ENCODE results near the gene HAO2. TPM values are rescaled to one million over a fixed set of nuclear protein-coding genes. Genes with fewer than 3 reads are reported as not detected.
"Not testable (repeated sequence)": the region's sequence is repeated elsewhere in the genome, so short reads cannot be mapped to it uniquely, and the experiment has no call there.

HAO2 gene
- total RNA-seq, 1 donor from 2014 or later, result not detected

GRCh38 chr1:119333163-119333896 is 35.3 kb upstream of the HAO2 start:
- no peak overlapping the region for H3K4me3 Mint-ChIP-seq
- H3K4me1 Mint-ChIP-seq, result no peaks in the 10 kb centered on the region
- DNase-seq, result no peak
- peaks cover 3% of the 10 kb centered on the region for H3K27me3 Mint-ChIP-seq
- no peak overlapping the region for H3K27ac Mint-ChIP-seq
- intact Hi-C loops (cut with micrococcal nuclease), result no loop called here
- no peaks in the 10 kb centered on the region for H3K36me3 Mint-ChIP-seq (ENCODE audit: low read depth)
- H3K9me3 Mint-ChIP-seq, result no peaks in the 10 kb centered on the region

- H3K4me3 Mint-ChIP-seq; DNase-seq; H3K36me3 Mint-ChIP-seq (ENCODE audit: low read depth); H3K27ac Mint-ChIP-seq; H3K4me1 Mint-ChIP-seq; H3K9me3 Mint-ChIP-seq; intact Hi-C loops (cut with micrococcal nuclease); H3K27me3 Mint-ChIP-seq: not testable (repeated sequence)
Observed at GRCh38 chr1:119333897-119334250, 34.7 kb upstream of the HAO2 start.

- Mint-ChIP-seq H3K4me3 (no peak overlapping the region), H3K27ac (no peak overlapping the region), H3K27me3 (peaks cover 5% of the 10 kb centered on the region), H3K9me3 (no peaks in the 10 kb centered on the region), H3K4me1 (no peaks in the 10 kb centered on the region), H3K36me3 (ENCODE audit: low read depth) (no peaks in the 10 kb centered on the region)
- intact Hi-C loops (cut with micrococcal nuclease), result no loop called here
- no peak for DNase-seq
Observed at GRCh38 chr1:119336848-119337247, 31.7 kb upstream of the HAO2 start.

- Mint-ChIP-seq H3K27ac (no peak overlapping the region), H3K4me3 (no peak overlapping the region), H3K27me3 (peaks cover 10% of the 10 kb centered on the region), H3K36me3 (ENCODE audit: low read depth) (no peaks in the 10 kb centered on the region), H3K9me3 (no peaks in the 10 kb centered on the region), H3K4me1 (no peaks in the 10 kb centered on the region)
- DNase-seq, result no peak
- intact Hi-C loops (cut with micrococcal nuclease), result no loop called here
Observed at GRCh38 chr1:119338004-119338403, 30.6 kb upstream of the HAO2 start.

GRCh38 chr1:119338757-119339156 is 29.8 kb upstream of the HAO2 start:
- intact Hi-C loops (cut with micrococcal nuclease), result no loop called here
- Mint-ChIP-seq H3K9me3 (no peaks in the 10 kb centered on the region), H3K4me3 (no peak overlapping the region), H3K27me3 (peaks cover 10% of the 10 kb centered on the region), H3K27ac (no peak overlapping the region), H3K4me1 (no peaks in the 10 kb centered on the region), H3K36me3 (ENCODE audit: low read depth) (no peaks in the 10 kb centered on the region)
- no peak for DNase-seq

GRCh38 chr1:119340861-119341261 is 27.7 kb upstream of the HAO2 start:
- Mint-ChIP-seq H3K4me3 (no peak overlapping the region), H3K27me3 (peaks cover 14% of the 10 kb centered on the region), H3K27ac (no peak overlapping the region), H3K4me1 (no peaks in the 10 kb centered on the region), H3K9me3 (no peaks in the 10 kb centered on the region), H3K36me3 (ENCODE audit: low read depth) (no peaks in the 10 kb centered on the region)
- intact Hi-C loops (cut with micrococcal nuclease), result no loop called here
- DNase-seq, result no peak

- Mint-ChIP-seq H3K4me3 (no peak overlapping the region), H3K36me3 (ENCODE audit: low read depth) (no peaks in the 10 kb centered on the region), H3K4me1 (no peaks in the 10 kb centered on the region), H3K9me3 (no peaks in the 10 kb centered on the region), H3K27ac (no peak overlapping the region), H3K27me3 (peaks cover 14% of the 10 kb centered on the region)
- no peak for DNase-seq
- intact Hi-C loops (cut with micrococcal nuclease), result no loop called here
Observed at GRCh38 chr1:119341372-119341947, 27.1 kb upstream of the HAO2 start.

GRCh38 chr1:119345398-119345797 is 23.2 kb upstream of the HAO2 start:
- Mint-ChIP-seq H3K27me3 (peaks cover 19% of the 10 kb centered on the region), H3K27ac (no peak overlapping the region), H3K36me3 (ENCODE audit: low read depth) (no peaks in the 10 kb centered on the region), H3K4me3 (no peak overlapping the region), H3K4me1 (peaks cover 4% of the 10 kb centered on the region), H3K9me3 (no peaks in the 10 kb centered on the region)
- intact Hi-C loops (cut with micrococcal nuclease), result no loop called here
- DNase-seq, result no peak

- no peak overlapping the region for H3K4me3 Mint-ChIP-seq
- H3K27ac Mint-ChIP-seq, result no peak overlapping the region
- DNase-seq, result peak; percentile 59
- H3K4me1 Mint-ChIP-seq, result peaks cover 4% of the 10 kb centered on the region
- no peaks in the 10 kb centered on the region for H3K36me3 Mint-ChIP-seq (ENCODE audit: low read depth)
- no peaks in the 10 kb centered on the region for H3K9me3 Mint-ChIP-seq
- peaks cover 11% of the 10 kb centered on the region for H3K27me3 Mint-ChIP-seq
- intact Hi-C loops (cut with micrococcal nuclease), result no loop called here
Observed at GRCh38 chr1:119347858-119348257, 20.7 kb upstream of the HAO2 start.

- H3K4me3 Mint-ChIP-seq, result no peak overlapping the region
- DNase-seq, result no peak
- no peaks in the 10 kb centered on the region for H3K36me3 Mint-ChIP-seq (ENCODE audit: low read depth)
- intact Hi-C loops (cut with micrococcal nuclease), result no loop called here
- H3K27me3 Mint-ChIP-seq, result peaks cover 11% of the 10 kb centered on the region
- peaks cover 4% of the 10 kb centered on the region for H3K4me1 Mint-ChIP-seq
- no peaks in the 10 kb centered on the region for H3K9me3 Mint-ChIP-seq
- H3K27ac Mint-ChIP-seq, result no peak overlapping the region
Observed at GRCh38 chr1:119348941-119349340, 19.6 kb upstream of the HAO2 start.

GRCh38 chr1:119350866-119351265 is 17.7 kb upstream of the HAO2 start:
- peaks cover 12% of the 10 kb centered on the region for H3K4me1 Mint-ChIP-seq
- H3K4me3 Mint-ChIP-seq; H3K36me3 Mint-ChIP-seq (ENCODE audit: low read depth); H3K27me3 Mint-ChIP-seq; H3K9me3 Mint-ChIP-seq; DNase-seq; intact Hi-C loops (cut with micrococcal nuclease); H3K27ac Mint-ChIP-seq: not testable (repeated sequence)

- intact Hi-C loops (cut with micrococcal nuclease), result no loop called here
- Mint-ChIP-seq H3K36me3 (ENCODE audit: low read depth) (no peaks in the 10 kb centered on the region), H3K4me1 (peaks cover 12% of the 10 kb centered on the region), H3K9me3 (no peaks in the 10 kb centered on the region), H3K4me3 (no peak overlapping the region), H3K27me3 (peaks cover 10% of the 10 kb centered on the region), H3K27ac (no peak overlapping the region)
- no peak for DNase-seq
Observed at GRCh38 chr1:119351997-119352396, 16.6 kb upstream of the HAO2 start.

- H3K27me3 Mint-ChIP-seq, result peaks cover 6% of the 10 kb centered on the region
- H3K4me3 Mint-ChIP-seq, result no peak overlapping the region
- H3K4me1 Mint-ChIP-seq, result peaks cover 8% of the 10 kb centered on the region
- intact Hi-C loops (cut with micrococcal nuclease), result no loop called here
- DNase-seq, result no peak
- H3K36me3 Mint-ChIP-seq (ENCODE audit: low read depth), result no peaks in the 10 kb centered on the region
- H3K27ac Mint-ChIP-seq, result no peak overlapping the region
- no peaks in the 10 kb centered on the region for H3K9me3 Mint-ChIP-seq
Observed at GRCh38 chr1:119353836-119354235, 14.7 kb upstream of the HAO2 start.

- intact Hi-C loops (cut with micrococcal nuclease), result no loop called here
- Mint-ChIP-seq H3K4me3 (no peak overlapping the region), H3K36me3 (ENCODE audit: low read depth) (no peaks in the 10 kb centered on the region), H3K27me3 (peaks cover 6% of the 10 kb centered on the region), H3K27ac (no peak overlapping the region), H3K9me3 (no peaks in the 10 kb centered on the region), H3K4me1 (peaks cover 8% of the 10 kb centered on the region)
- no peak for DNase-seq
Observed at GRCh38 chr1:119358636-119359035, 9.9 kb upstream of the HAO2 start.

- Mint-ChIP-seq H3K4me1 (peaks cover 4% of the 10 kb centered on the region), H3K4me3 (no peak overlapping the region), H3K36me3 (ENCODE audit: low read depth) (no peaks in the 10 kb centered on the region), H3K27ac (no peak overlapping the region), H3K9me3 (no peaks in the 10 kb centered on the region), H3K27me3 (peaks cover 8% of the 10 kb centered on the region)
- intact Hi-C loops (cut with micrococcal nuclease), result no loop called here
- DNase-seq, result no peak
Observed at GRCh38 chr1:119359730-119360129, 8.9 kb upstream of the HAO2 start.

All from activated CD4-positive, alpha-beta T cell treated with anti-CD3 and anti-CD28 coated beads, Interleukin-2, amount 10 ng/mL, durations not matched to agents 24 days and 14 days (primary cell).